H1 (cell line): Measurements from ENCODE around the gene TLCD3B. TPM values are rescaled to one million over a fixed set of nuclear protein-coding genes. Genes with fewer than 3 reads are reported as not detected.
"Not testable (repeated sequence)": the region's sequence is repeated elsewhere in the genome, so short reads cannot be mapped to it uniquely, and the experiment has no call there.

ENCODE experiments used
- CTCF ChIA-PET: fragments of 300-600 bp; sonication (Branson Sonifier 250); formaldehyde crosslinking; loops from one replicate; lab custom pipeline; 2021; ENCODE audit not compliant: partially characterized antibody; lab: Charles Lee
- POLR2A ChIA-PET: fragments of 300-600 bp; sonication (Branson Sonifier 250); formaldehyde crosslinking; loops from one replicate; lab custom pipeline; 2021; ENCODE audit warnings: inconsistent platforms; ENCODE audit not compliant: partially characterized antibody; lab: Charles Lee
- DNase-seq, 2 experiments: peaks; one replicate each; pipeline versions ENCODE4 v3.0.0 to v3.0.0-alpha.2; 2010 to 2022; ENCODE audit warnings: low spot score in 2 of 2, low read depth in 1 of 2, mixed read lengths in 1 of 2
- FAIRE-seq: peaks from 2 replicates; lab custom pipeline; 2011; peaks lifted over from hg19 to GRCh38; lab: Jason Lieb, UNC
- H2AFZ ChIP-seq: 2 replicates; pipeline ENCODE4 v1.8.1; 2012; ENCODE audit warnings: low read length, inconsistent platforms
- H2AK5ac ChIP-seq: 2 replicates; pipeline ENCODE4 v1.6.1; 2013; ENCODE audit warnings: low read depth, low read length
- H2BK120ac ChIP-seq: replicated peaks from 2 replicates; pipeline ENCODE3; 2013; ENCODE audit warnings: low read depth, low read length, inconsistent platforms
- H2BK12ac ChIP-seq: 2 replicates; pipeline ENCODE4 v1.6.1; 2013; ENCODE audit warnings: low read depth, low read length
- H2BK15ac ChIP-seq: 2 replicates; pipeline ENCODE4 v1.6.1; 2013; ENCODE audit warnings: low read length
- H2BK20ac ChIP-seq: 2 replicates; pipeline ENCODE4 v1.6.1; 2013; ENCODE audit warnings: low read length
- H2BK5ac ChIP-seq: 2 replicates; pipeline ENCODE4 v1.6.1; 2013; ENCODE audit warnings: low read depth, low read length
- H3K14ac ChIP-seq: 2 replicates; pipeline ENCODE4 v1.6.1; 2013; ENCODE audit warnings: inconsistent platforms; ENCODE audit not compliant: insufficient read length
- H3K18ac ChIP-seq: 2 replicates; pipeline ENCODE4 v1.6.1; 2013; ENCODE audit warnings: low read length; ENCODE audit errors: extremely low read depth
- H3K23ac ChIP-seq: 2 replicates; pipeline ENCODE4 v1.6.1; 2013; ENCODE audit warnings: inconsistent platforms; ENCODE audit not compliant: insufficient read length
- H3K23me2 ChIP-seq: 2 replicates; pipeline ENCODE4 v1.6.1; 2013; ENCODE audit warnings: low read depth, low read length
- H3K27ac ChIP-seq: 2 replicates; pipeline ENCODE4 v1.6.1; 2011; ENCODE audit warnings: low read depth, low read length, inconsistent platforms
- H3K27me3 ChIP-seq, 4 experiments: replicated peaks in 1 of 4; 1 replicate in 1 of 4; 2 replicates in 3 of 4; pipeline versions ENCODE4 v1.6.1 to v1.8.1; 2011 to 2013; ENCODE audit warnings: low read length in 3 of 4, mild to moderate bottlenecking in 3 of 4, inconsistent platforms in 2 of 4, mixed read lengths in 2 of 4, moderate library complexity in 1 of 4; ENCODE audit not compliant: control insufficient read depth in 3 of 4, insufficient read depth in 3 of 4; ENCODE audit errors: extremely low read depth in 1 of 4
- H3K36me3 ChIP-seq, 4 experiments: 2 replicates each; pipeline versions ENCODE4 v1.6.1 to v1.8.1; 2011 to 2013; ENCODE audit warnings: mild to moderate bottlenecking in 4 of 4, low read length in 3 of 4, moderate library complexity in 2 of 4, control low read depth in 1 of 4, inconsistent platforms in 1 of 4; ENCODE audit not compliant: insufficient read depth in 4 of 4, control insufficient read depth in 2 of 4
- H3K4ac ChIP-seq: replicated peaks from 2 replicates; pipeline ENCODE3; 2013; ENCODE audit warnings: low read length, low read depth, mixed read lengths, inconsistent platforms; ENCODE audit not compliant: insufficient read length
- H3K4me1 ChIP-seq, 4 experiments: replicated peaks in 1 of 4; 1 replicate in 1 of 4; 2 replicates in 3 of 4; pipeline versions ENCODE4 v1.6.1 to v1.8.1; 2011 to 2013; ENCODE audit warnings: low read length in 3 of 4, inconsistent platforms in 2 of 4, mixed read lengths in 1 of 4; ENCODE audit not compliant: insufficient read depth in 4 of 4, control insufficient read depth in 3 of 4
- H3K4me2 ChIP-seq, 2 experiments: 2 replicates each; pipeline versions ENCODE4 v1.6.1 to v1.8.1; 2011 to 2013; ENCODE audit warnings: low read depth in 2 of 2, low read length in 2 of 2, control low read depth in 1 of 2, inconsistent platforms in 1 of 2, mild to moderate bottlenecking in 1 of 2; ENCODE audit not compliant: insufficient read depth in 1 of 2
- H3K4me3 ChIP-seq, 4 experiments: fragments of 200-600, 300-600 bp in 1 of 4; sonication (generic), shearing (Covaris generic), sonication (Bioruptor Twin) in 1 of 4; 2 replicates each; pipeline versions ENCODE4 v1.5.1 to v1.8.1; 2011 to 2016; ENCODE audit warnings: low read length in 4 of 4, low read depth in 3 of 4, control low read depth in 2 of 4, inconsistent platforms in 2 of 4, mild to moderate bottlenecking in 2 of 4, mixed read lengths in 1 of 4, moderate library complexity in 1 of 4; ENCODE audit not compliant: insufficient read depth in 2 of 4; ENCODE audit errors: extremely low read depth in 1 of 4
- H3K56ac ChIP-seq: replicated peaks from 2 replicates; pipeline ENCODE3; 2013; ENCODE audit warnings: low read depth, mild to moderate bottlenecking, mixed read lengths, low read length, inconsistent platforms; ENCODE audit not compliant: insufficient read length
- H3K79me1 ChIP-seq: 2 replicates; pipeline ENCODE4 v1.6.1; 2013; ENCODE audit warnings: low read depth, low read length, control low read depth
- H3K79me2 ChIP-seq, 2 experiments: 2 replicates each; pipeline versions ENCODE4 v1.6.1 to v1.8.1; 2012 to 2013; ENCODE audit warnings: low read length in 2 of 2, mild to moderate bottlenecking in 2 of 2, inconsistent platforms in 1 of 2; ENCODE audit not compliant: insufficient read depth in 2 of 2, control insufficient read depth in 1 of 2
- H3K9ac ChIP-seq, 4 experiments: replicated peaks in 1 of 4; 1 replicate in 1 of 4; 2 replicates in 3 of 4; pipeline versions ENCODE4 v1.6.1 to v1.8.1; 2011 to 2013; ENCODE audit warnings: low read depth in 3 of 4, low read length in 3 of 4, control low read depth in 2 of 4, mild to moderate bottlenecking in 2 of 4, moderate library complexity in 2 of 4, inconsistent platforms in 1 of 4; ENCODE audit errors: extremely low read depth in 1 of 4
- H3K9me3 ChIP-seq, 2 experiments: 2 replicates each; pipeline versions ENCODE4 v1.6.1 to v1.8.1; 2012 to 2013; ENCODE audit warnings: mild to moderate bottlenecking in 2 of 2, moderate library complexity in 2 of 2, control low read depth in 1 of 2, inconsistent platforms in 1 of 2, low read depth in 1 of 2, low read length in 1 of 2, mixed read lengths in 1 of 2; ENCODE audit not compliant: insufficient read depth in 2 of 2
- H4K20me1 ChIP-seq, 2 experiments: replicated peaks in 1 of 2; 2 replicates each; pipeline versions ENCODE3 to v1.8.1; 2011 to 2013; ENCODE audit warnings: inconsistent platforms in 2 of 2, low read length in 2 of 2, mild to moderate bottlenecking in 1 of 2; ENCODE audit not compliant: insufficient read depth in 2 of 2, control insufficient read depth in 1 of 2
- H4K5ac ChIP-seq: 2 replicates; pipeline ENCODE4 v1.6.1; 2013; ENCODE audit warnings: low read length, low read depth, mixed read lengths, inconsistent platforms; ENCODE audit not compliant: insufficient read length
- H4K8ac ChIP-seq: 2 replicates; pipeline ENCODE4 v1.8.0; 2013; ENCODE audit warnings: mild to moderate bottlenecking, moderate library complexity, low read length, inconsistent platforms; ENCODE audit not compliant: insufficient read depth; ENCODE audit errors: extremely low read depth
- H4K91ac ChIP-seq: replicated peaks from 2 replicates; pipeline ENCODE3; 2013; ENCODE audit warnings: low read length, mixed read lengths, inconsistent platforms; ENCODE audit not compliant: insufficient read length
- WGBS, 2 experiments: shearing (Covaris generic) in 1 of 2; methylation state at CpG; one replicate each; pipeline versions ENCODE4 v1.1.6 to v1.1.7; 2013 to 2015; ENCODE audit warnings: low lambda C conversion rate in 2 of 2, mixed read lengths in 2 of 2, inconsistent platforms in 1 of 2, low coverage in 1 of 2, missing lambda C conversion rate in 1 of 2; ENCODE audit not compliant: insufficient replicate concordance in 2 of 2, insufficient coverage in 1 of 2, insufficient read length in 1 of 2; ENCODE audit errors: extremely low coverage in 1 of 2, missing lambda C conversion rate in 1 of 2; 5-methylcytosine and 5-hydroxymethylcytosine counted together
- polyA plus RNA-seq, 7 experiments: library from polyadenylated mRNA; depleted of rRNA in 3 of 7; stranded (reverse) in 5 of 7; unstranded in 2 of 7; fragments of >200 nt in 5 of 7; fragments of 200-250 nt in 2 of 7; gene quantifications; 1 replicate in 5 of 7; 2 replicates in 1 of 7; 4 replicates in 1 of 7; pipeline versions ENCODE4 v1.2.1 to v1.2.3, GENCODE V29; 2011 to 2013; ENCODE audit warnings: missing spikeins in 2 of 7, mixed read lengths in 2 of 7
- total RNA-seq: library from RNA; stranded (reverse); fragmentation: NEBNext Ultra II Directional; extraction: Animal tissue kit (Norgen Biotek cat#: 25700); gene quantifications from 2 replicates; pipeline ENCODE4 v1.2.1, GENCODE V29; 2021

Gene TLCD3B
- total and polyA plus RNA-seq, 2 of the 8 experiments (the other 6 are each of a cell fraction or from before 2014, with no cell fraction given): 15.2 to 26.9 TPM

GRCh38 chr16:30015450-30015849, 15.6 kb downstream of the TLCD3B start:
- H3K9me3 ChIP-seq, H3K18ac ChIP-seq, H2AFZ ChIP-seq, H3K79me1 ChIP-seq, H2BK15ac ChIP-seq, H2AK5ac ChIP-seq, H3K79me2 ChIP-seq, H2BK12ac ChIP-seq, H4K5ac ChIP-seq, FAIRE-seq, H3K4me2 ChIP-seq, H3K4me3 ChIP-seq, H3K27ac ChIP-seq, H3K9ac ChIP-seq, H4K20me1 ChIP-seq, H2BK5ac ChIP-seq, H3K4me1 ChIP-seq, DNase-seq, H4K8ac ChIP-seq, H2BK20ac ChIP-seq, H4K91ac ChIP-seq, H3K4ac ChIP-seq, H3K56ac ChIP-seq, H3K14ac ChIP-seq, H2BK120ac ChIP-seq, H3K23ac ChIP-seq, H3K36me3 ChIP-seq: not testable (repeated sequence)
- H3K23me2 ChIP-seq: peaks cover 15% of the 10 kb centered on the region
- H3K27me3 ChIP-seq: peaks cover 0 to 11% (median 6%) of the 10 kb centered on the region in 4 experiments; a peak in 4 of 7 replicates
- POLR2A ChIA-PET: interaction anchor here (0.6 to 1.5 kb wide), 3 partner anchors 10 to 315 kb away, joined by 3 to 4 read pairs (median 4); no protein-coding TSS in a partner anchor
- CTCF ChIA-PET: interaction anchor here (0.6 to 2.1 kb wide), 4 partner anchors 10 to 324 kb away, joined by 3 to 11 read pairs (median 6); no protein-coding TSS in a partner anchor
- WGBS, 2 experiments: 96% methylated on average over 7 of the region's 7 CpGs; no CpG with 5 or more reads in 1 of the 2 experiments
